GM12878 (cell line): ENCODE results near the gene ERMARD. TPM values are rescaled to one million over a fixed set of nuclear protein-coding genes. Genes with fewer than 3 reads are reported as not detected.

Source experiments
- ATAC-seq: fragments of 200-7000 bp; cut with Tn5 transposase; 3 replicates; pipeline ENCODE4 v1.9.1; 2020; ENCODE audit warnings: mild to moderate bottlenecking, moderate library complexity
- BruUV-seq: library from RNA; stranded (reverse); fragments of 400-500 nt; replicated peaks from 2 replicates; lab custom pipeline; 2021; lab: Mats Ljungman, UMichigan
- CTCF ChIA-PET: fragments of 300-600 bp; sonication (Branson Sonifier 250); formaldehyde crosslinking; extraction: SDS; loops from one replicate; lab custom pipeline; 2021; ENCODE audit warnings: inconsistent platforms; lab: Yijun Ruan, JAX
- POLR2A ChIA-PET: fragments of 350-600 bp; formaldehyde crosslinking; extraction: SDS; loops from one replicate; lab custom pipeline; 2021; ENCODE audit warnings: inconsistent platforms; lab: Charles Lee
- RAD21 ChIA-PET: fragments of 300-600 bp; sonication (Branson Sonifier 250); formaldehyde crosslinking; loops from one replicate; lab custom pipeline; 2023; ENCODE audit warnings: antibody characterized with exemption; ENCODE audit not compliant: unreplicated experiment; lab: Charles Lee
- SMC1A ChIA-PET: fragments of 300-600 bp; sonication (Branson Sonifier 250); formaldehyde crosslinking; loops from one replicate; lab custom pipeline; 2023; ENCODE audit not compliant: unreplicated experiment, uncharacterized antibody; lab: Charles Lee
- DNase-seq: peaks from one replicate; pipeline ENCODE4 v3.0.0-alpha.2; 2011; ENCODE audit warnings: low read depth, low spot score
- FAIRE-seq: peaks from 3 replicates; lab custom pipeline; 2011; peaks lifted over from hg19 to GRCh38; lab: Jason Lieb, UNC
- H2AFZ ChIP-seq: 2 replicates; pipeline ENCODE4 v1.6.0; 2011; ENCODE audit warnings: low read depth, low read length, control low read depth; ENCODE audit not compliant: control insufficient read depth
- H3K27ac ChIP-seq: 2 replicates; pipeline ENCODE4 v1.5.1; 2011; ENCODE audit warnings: control low read depth; ENCODE audit not compliant: control insufficient read depth, insufficient read depth
- H3K27me3 ChIP-seq, 2 experiments: replicated peaks in 1 of 2; 2 replicates each; pipeline versions ENCODE4 v1.6.0 to v1.6.1; 2011; ENCODE audit warnings: low read length in 1 of 2; ENCODE audit not compliant: control insufficient read depth in 2 of 2, insufficient read depth in 2 of 2
- H3K36me3 ChIP-seq, 2 experiments: 2 replicates each; pipeline ENCODE4 v1.5.1; 2011; ENCODE audit warnings: low read length in 1 of 2; ENCODE audit not compliant: control insufficient read depth in 2 of 2, insufficient read depth in 2 of 2
- H3K4me1 ChIP-seq: 2 replicates; pipeline ENCODE4 v1.6.1; 2011; ENCODE audit warnings: mild to moderate bottlenecking, low read length, moderate library complexity, mixed read lengths; ENCODE audit not compliant: control insufficient read depth, insufficient read depth
- H3K4me2 ChIP-seq: 2 replicates; pipeline ENCODE4 v1.6.0; 2011; ENCODE audit warnings: control low read depth; ENCODE audit not compliant: control insufficient read depth, insufficient read depth
- H3K4me3 ChIP-seq: fragments of 200-600 bp; sonication (generic); 2 replicates; pipeline ENCODE4 v1.5.1; 2016
- H3K79me2 ChIP-seq: 2 replicates; pipeline ENCODE4 v1.6.0; 2011; ENCODE audit warnings: low read length; ENCODE audit not compliant: control insufficient read depth, insufficient read depth
- H3K9ac ChIP-seq: 2 replicates; pipeline ENCODE4 v1.8.0; 2011; ENCODE audit warnings: low read length, control low read depth, mixed read lengths; ENCODE audit not compliant: control insufficient read depth, insufficient read depth
- H3K9me3 ChIP-seq: replicated peaks from 3 replicates; pipeline ENCODE4 v1.5.1; 2011; ENCODE audit warnings: mild to moderate bottlenecking, low read length; ENCODE audit not compliant: control insufficient read depth, insufficient read depth
- H4K20me1 ChIP-seq: 2 replicates; pipeline ENCODE4 v1.6.0; 2011; ENCODE audit not compliant: control insufficient read depth, insufficient read depth
- BHLHE40 ChIP-seq, 2 experiments: fragments of 450-650 bp in 1 of 2; IDR thresholded peaks; 2 replicates each; pipeline ENCODE4 v1.6.1; 2011 to 2017; ENCODE audit warnings: low read depth in 2 of 2, borderline replicate concordance in 1 of 2, improper control_type of control experiment in 1 of 2, low read length in 1 of 2, mild to moderate bottlenecking in 1 of 2
- CEBPZ ChIP-seq: fragments of 150-350 bp; IDR thresholded peaks from 2 replicates; pipeline ENCODE4 v1.6.1; 2016; ENCODE audit warnings: low read depth, low read length
- DPF2 ChIP-seq: fragments of 450-650 bp; IDR thresholded peaks from 2 replicates; pipeline ENCODE4 v1.6.1; 2017; ENCODE audit warnings: mild to moderate bottlenecking
- EED ChIP-seq: sonication (generic); IDR thresholded peaks from 2 replicates; pipeline ENCODE4 v1.6.1; 2016; ENCODE audit warnings: antibody characterized with exemption, low read depth
- FOXM1 ChIP-seq: IDR thresholded peaks from 2 replicates; pipeline ENCODE4 v1.6.1; 2012; ENCODE audit warnings: low read depth, mild to moderate bottlenecking, inconsistent platforms, low read length, moderate library complexity
- GABPA ChIP-seq: IDR thresholded peaks from 2 replicates; pipeline ENCODE4 v1.6.1; 2014; ENCODE audit warnings: antibody characterized with exemption, low read depth, mild to moderate bottlenecking, inconsistent platforms
- HDAC2 ChIP-seq: fragments of 200-600 bp; sonication (generic); IDR thresholded peaks from 2 replicates; pipeline ENCODE4 v1.6.1; 2017
- HDAC6 ChIP-seq: fragments of 200-600 bp; sonication (generic); IDR thresholded peaks from one replicate; pipeline ENCODE4 v1.8.0; 2017; ENCODE audit warnings: antibody characterized with exemption; ENCODE audit not compliant: unreplicated experiment
- JUNB ChIP-seq: IDR thresholded peaks from 2 replicates; pipeline ENCODE4 v1.6.1; 2016; ENCODE audit warnings: antibody characterized with exemption, mild to moderate bottlenecking
- JUND ChIP-seq: IDR thresholded peaks from 2 replicates; pipeline ENCODE4 v1.6.1; 2012; ENCODE audit warnings: low read depth, mild to moderate bottlenecking, low read length, improper control_type of control experiment, moderate library complexity
- MYB ChIP-seq: fragments of 150-350 bp; IDR thresholded peaks from 2 replicates; pipeline ENCODE4 v1.6.1; 2014; ENCODE audit warnings: mild to moderate bottlenecking, low read depth, low read length, borderline replicate concordance
- PKNOX1 ChIP-seq: fragments of 450-650 bp; IDR thresholded peaks from 2 replicates; pipeline ENCODE4 v1.6.1; 2016; ENCODE audit warnings: mild to moderate bottlenecking
- TCF12 ChIP-seq: IDR thresholded peaks from 2 replicates; pipeline ENCODE4 v1.6.1; 2011; ENCODE audit warnings: low read depth, mild to moderate bottlenecking, low read length
- WRNIP1 ChIP-seq: IDR thresholded peaks from 2 replicates; pipeline ENCODE4 v1.6.1; 2011; ENCODE audit warnings: low read depth, low read length, improper control_type of control experiment, borderline replicate concordance
- ZNF217 ChIP-seq: fragments of 450-650 bp; IDR thresholded peaks from 2 replicates; pipeline ENCODE4 v1.6.1; 2017; ENCODE audit warnings: antibody characterized with exemption, mild to moderate bottlenecking
- ZNF592 ChIP-seq: fragments of 450-650 bp; IDR thresholded peaks from 2 replicates; pipeline ENCODE4 v1.6.1; 2017; ENCODE audit warnings: mild to moderate bottlenecking, moderate library complexity
- WGBS: methylation state at CpG from one replicate; pipeline ENCODE4 v1.1.6; 2016; ENCODE audit warnings: low lambda C conversion rate; ENCODE audit not compliant: insufficient replicate concordance, insufficient coverage; ENCODE audit errors: missing lambda C conversion rate; 5-methylcytosine and 5-hydroxymethylcytosine counted together
- in situ Hi-C: fragments of 300-500 bp; cut with MboI; formaldehyde crosslinking; loops from 9 replicates; pipeline ENCODE4 v1.14.3; 2018; ENCODE audit warnings: mixed read lengths
- intact Hi-C: fragments of 100-400 bp; cut with micrococcal nuclease; formaldehyde crosslinking; loops from one replicate; pipeline ENCODE4 v1.14.2; 2022; ENCODE audit not compliant: unreplicated experiment
- polyA plus RNA-seq, 11 experiments: library from polyadenylated mRNA; depleted of rRNA in 4 of 11; unstranded in 6 of 11; stranded (reverse) in 5 of 11; fragments of >200 nt; fragmentation: Nextera tagmentation in 4 of 11; fragmentation: Illumina TruSeq in 1 of 11; extraction: Ambion mirVana in 4 of 11; extraction: Trizol in 1 of 11; gene quantifications; 1 replicate in 1 of 11; 2 replicates in 10 of 11; pipeline versions ENCODE4 v1.2.1 to v1.2.3, GENCODE V29; 2011 to 2016; ENCODE audit warnings: inconsistent platforms in 2 of 11, missing spikeins in 2 of 11, low read depth in 1 of 11
- total RNA-seq, 4 experiments: library from RNA; depleted of rRNA in 3 of 4; stranded (reverse); fragments of >200 nt in 3 of 4; fragmentation: Illumina TruSeq in 1 of 4; extraction: Trizol in 1 of 4; gene quantifications; 2 replicates each; pipeline versions ENCODE4 v1.2.1 to v1.2.3, GENCODE V29; 2013 to 2021

Gene ERMARD
- total and polyA plus RNA-seq, 10 of the 15 experiments (the other 5 are each of a cell fraction or from before 2014, with no cell fraction given), result 24.4 to 63.3 (median 34.1) TPM

GRCh38 chr6:169828176-169828575 is 76.8 kb downstream of the ERMARD start (continued):
- TF ChIP-seq CEBPZ (no peak), HDAC6 (no peak), HDAC2 (no peak), TCF12 (no peak), MYB (no peak)

GRCh38 chr6:169829786-169830185 is 78.4 kb downstream of the ERMARD start:
- no peak for FAIRE-seq
- CTCF ChIA-PET, result no interaction called here
- WGBS, result 7% methylated on average over 4 of the region's 4 CpGs
- TF ChIP-seq HDAC2 (no peak), WRNIP1 (no peak), ZNF217 (no peak), JUNB (no peak), JUND (no peak), GABPA (no peak), DPF2 (no peak), ZNF592 (no peak), BHLHE40 (IDR thresholded peaks at IDR 0.05; ENCODE audit: borderline replicate concordance in 1 of 2, low read depth in 2 of 2, low read length in 1 of 2) (no peak), EED (no peak), FOXM1 (no peak), PKNOX1 (no peak)

More at GRCh38 chr6:169829786-169830185, 78.4 kb downstream of the ERMARD start:
- POLR2A ChIA-PET, result no interaction called here
- Histone ChIP-seq H3K27ac (no peak overlapping the region), H3K9ac (no peak overlapping the region), H3K4me1 (no peaks in the 10 kb centered on the region), H4K20me1 (no peaks in the 10 kb centered on the region), H3K36me3 (no peaks in the 10 kb centered on the region), H2AFZ (no peak overlapping the region), H3K4me3 (no peak overlapping the region), H3K79me2 (no peaks in the 10 kb centered on the region), H3K27me3 (no peaks in the 10 kb centered on the region), H3K9me3 (no peaks in the 10 kb centered on the region; the same call in 2 of the 3 replicates), H3K4me2 (no peak overlapping the region)
- no TSS peak for BruUV-seq
- RAD21 ChIA-PET, result no interaction called here
- DNase-seq (no peak), ATAC-seq (no peak)
- intact Hi-C loops (loop anchor here (10.0 kb wide), 1 partner anchor 465 kb away; the partner anchor contains the start of gene DLL1), in situ Hi-C loops (loop anchor here (5.0 kb wide), 1 partner anchor 688 kb away; no protein-coding TSS in a partner anchor)
- SMC1A ChIA-PET, result no interaction called here
